K562 (cell line): ENCODE measurements around the gene GLIS2. TPM values are rescaled to one million over a fixed set of nuclear protein-coding genes. Genes with fewer than 3 reads are reported as not detected.

Experiments used
- ATAC-seq: fragments of 200-7000 bp; cut with Tn5 transposase; 3 replicates; pipeline ENCODE4 v1.9.1; 2020; ENCODE audit warnings: moderate library complexity
- BruUV-seq: library from RNA; stranded (reverse); fragments of 400-500 nt; replicated peaks from 2 replicates; lab custom pipeline; 2021; lab: Mats Ljungman, UMichigan
- CTCF ChIA-PET: fragments of 300-600 bp; formaldehyde crosslinking; extraction: SDS; loops from one replicate; lab custom pipeline; 2021; ENCODE audit warnings: low intra/inter-chr PET ratio; lab: Yijun Ruan, JAX
- POLR2A ChIA-PET: fragments of 300-600, 350-650 bp; sonication (Branson Sonifier 250); formaldehyde crosslinking; extraction: SDS; loops from one replicate; lab custom pipeline; 2021; ENCODE audit warnings: antibody characterized with exemption, inconsistent platforms; lab: Yijun Ruan, JAX
- DNase-seq, 4 experiments: peaks; one replicate each; pipeline versions ENCODE4 v3.0.0 to v3.0.0-alpha.2; 2011 to 2018; ENCODE audit warnings: low spot score in 3 of 4, mixed read lengths in 3 of 4; ENCODE audit errors: extremely low read depth in 1 of 4
- FAIRE-seq: peaks from 2 replicates; lab custom pipeline; 2011; peaks lifted over from hg19 to GRCh38; lab: Jason Lieb, UNC
- H2AFZ ChIP-seq: 2 replicates; pipeline ENCODE4 v1.6.0; 2011; ENCODE audit warnings: low read depth, low read length, control low read depth, inconsistent platforms
- H3K27ac ChIP-seq: fragments of 200-600 bp; 3 replicates; pipeline ENCODE4 v1.8.0; 2011; ENCODE audit warnings: low read depth, mild to moderate bottlenecking, control low read depth, inconsistent platforms, low read length, moderate library complexity, mixed read lengths; ENCODE audit errors: extremely low read depth
- H3K27me3 ChIP-seq, 2 experiments: fragments of 300-600 bp in 1 of 2; 2 replicates in 1 of 2; 3 replicates in 1 of 2; pipeline versions ENCODE4 v1.6.0 to v1.8.0; 2011; ENCODE audit warnings: inconsistent platforms in 2 of 2, low read length in 2 of 2, mild to moderate bottlenecking in 1 of 2, mixed read lengths in 1 of 2, moderate library complexity in 1 of 2; ENCODE audit not compliant: control insufficient read depth in 2 of 2, insufficient read depth in 2 of 2
- H3K36me3 ChIP-seq: fragments of 300-600 bp; 3 replicates; pipeline ENCODE4 v1.8.0; 2011; ENCODE audit warnings: mild to moderate bottlenecking, low read length, inconsistent platforms; ENCODE audit not compliant: control insufficient read depth, insufficient read depth
- H3K4me1 ChIP-seq, 2 experiments: fragments of 200-600 bp in 1 of 2; replicated peaks in 1 of 2; 2 replicates in 1 of 2; 3 replicates in 1 of 2; pipeline versions ENCODE4 v1.5.1 to v1.8.0; 2011; ENCODE audit warnings: inconsistent platforms in 2 of 2, low read length in 2 of 2, mild to moderate bottlenecking in 1 of 2, mixed read lengths in 1 of 2, moderate library complexity in 1 of 2; ENCODE audit not compliant: control insufficient read depth in 2 of 2, insufficient read depth in 2 of 2
- H3K4me2 ChIP-seq: 2 replicates; pipeline ENCODE4 v1.6.1; 2011; ENCODE audit warnings: low read length, control low read depth, inconsistent platforms, mixed read lengths; ENCODE audit not compliant: insufficient read depth
- H3K4me3 ChIP-seq: fragments of 200-600 bp; sonication (generic), shearing (Covaris generic); 2 replicates; pipeline ENCODE4 v1.5.1; 2016; ENCODE audit warnings: control low read depth, inconsistent platforms
- H3K79me2 ChIP-seq: fragments of 200-600 bp; 3 replicates; pipeline ENCODE4 v1.8.0; 2011; ENCODE audit warnings: low read length, inconsistent platforms; ENCODE audit not compliant: control insufficient read depth, insufficient read depth
- H3K9ac ChIP-seq, 2 experiments: 2 replicates each; pipeline versions ENCODE4 v1.6.0 to v1.6.1; 2011; ENCODE audit warnings: low read depth in 2 of 2, low read length in 2 of 2, control low read depth in 1 of 2, inconsistent platforms in 1 of 2, mild to moderate bottlenecking in 1 of 2, mixed read lengths in 1 of 2; ENCODE audit not compliant: insufficient read depth in 1 of 2
- H3K9me1 ChIP-seq: one replicate; pipeline ENCODE4 v1.6.0; 2011; ENCODE audit warnings: inconsistent platforms, mild to moderate bottlenecking, low read length, moderate library complexity; ENCODE audit not compliant: control insufficient read depth, insufficient read depth
- H3K9me3 ChIP-seq: replicated peaks from 2 replicates; pipeline ENCODE4 v1.5.1; 2011; ENCODE audit warnings: low read depth, low read length, inconsistent platforms; ENCODE audit not compliant: control insufficient read depth, insufficient read depth
- H4K20me1 ChIP-seq: replicated peaks from 2 replicates; pipeline ENCODE4 v1.6.1; 2011; ENCODE audit warnings: low read length, inconsistent platforms, mixed read lengths; ENCODE audit not compliant: control insufficient read depth, insufficient read depth
- GABPA ChIP-seq: fragments of 200-800 bp; sonication (Bioruptor generic); conservative IDR thresholded peaks from 2 replicates; pipeline ENCODE4 v1.6.1; 2016; ENCODE audit warnings: low read depth, missing genetic modification characterization, missing compliant biosample characterization
- XRCC5 ChIP-seq: fragments of 200-400 bp; formaldehyde crosslinking; IDR thresholded peaks from 2 replicates; pipeline ENCODE4 v1.6.1; 2017; ENCODE audit warnings: low read depth, mild to moderate bottlenecking, low read length
- ZFPM2 ChIP-seq: fragments of 250-450 bp; sonication (Bioruptor Pico); IDR thresholded peaks from 2 replicates; pipeline ENCODE4 v1.5.1; 2022; ENCODE audit warnings: mild to moderate bottlenecking
- ZNF12 ChIP-seq: sonication (generic); formaldehyde crosslinking; IDR thresholded peaks from 2 replicates; pipeline ENCODE4 v1.4.0; 2020; ENCODE audit warnings: mild to moderate bottlenecking, missing genetic modification reagents
- ZNF121 ChIP-seq: sonication (generic); formaldehyde crosslinking; conservative IDR thresholded peaks from 2 replicates; pipeline ENCODE4 v1.8.0; 2022; ENCODE audit warnings: missing genetic modification reagents
- WGBS: fragments of 100-300 bp; shearing (Covaris generic); methylation state at CpG from one replicate; pipeline ENCODE4 v1.1.6; 2016; ENCODE audit warnings: low coverage, mixed read lengths; ENCODE audit not compliant: insufficient coverage; ENCODE audit errors: missing lambda C conversion rate; 5-methylcytosine and 5-hydroxymethylcytosine counted together
- in situ Hi-C: fragments of 300-500 bp; cut with MboI; formaldehyde crosslinking; loops from 4 replicates; pipeline ENCODE4 v1.15.0; 2018; ENCODE audit warnings: inconsistent platforms, mixed read lengths
- intact Hi-C: fragments of 100-400 bp; cut with micrococcal nuclease; formaldehyde crosslinking; loops from 2 replicates; pipeline ENCODE4 v1.14.2; 2022
- polyA plus RNA-seq, 8 experiments: library from polyadenylated mRNA; depleted of rRNA in 4 of 8; stranded (reverse) in 5 of 8; unstranded in 3 of 8; fragments of >200 nt; fragmentation: Nextera tagmentation in 2 of 8; fragmentation: Illumina TruSeq in 1 of 8; extraction: Ambion mirVana in 2 of 8; extraction: Trizol in 1 of 8; gene quantifications; 2 replicates each; pipeline versions ENCODE4 v1.2.1 to v1.2.3, GENCODE V29; 2011 to 2014; ENCODE audit warnings: inconsistent platforms in 1 of 8, missing spikeins in 1 of 8
- total RNA-seq, 7 experiments: library from RNA; depleted of rRNA in 6 of 7; stranded (reverse); fragments of >200 nt in 6 of 7; fragmentation: Illumina TruSeq in 2 of 7; extraction: Trizol in 2 of 7; gene quantifications; 2 replicates each; pipeline versions ENCODE4 v1.2.1 to v1.2.3, GENCODE V29; 2011 to 2021; ENCODE audit warnings: low replicate concordance in 1 of 7
- TF ChIP-seq, protein P1 (sequence below): fragments of 450-650 bp; IDR thresholded peaks from 2 replicates; pipeline ENCODE4 v1.6.1; 2016; ENCODE audit warnings: mild to moderate bottlenecking

Gene GLIS2
- total and polyA plus RNA-seq, 9 of the 15 experiments (the other 6 are each of a cell fraction or from before 2014, with no cell fraction given): 0.10 to 9.0 (median 0.57) TPM

DNA sequence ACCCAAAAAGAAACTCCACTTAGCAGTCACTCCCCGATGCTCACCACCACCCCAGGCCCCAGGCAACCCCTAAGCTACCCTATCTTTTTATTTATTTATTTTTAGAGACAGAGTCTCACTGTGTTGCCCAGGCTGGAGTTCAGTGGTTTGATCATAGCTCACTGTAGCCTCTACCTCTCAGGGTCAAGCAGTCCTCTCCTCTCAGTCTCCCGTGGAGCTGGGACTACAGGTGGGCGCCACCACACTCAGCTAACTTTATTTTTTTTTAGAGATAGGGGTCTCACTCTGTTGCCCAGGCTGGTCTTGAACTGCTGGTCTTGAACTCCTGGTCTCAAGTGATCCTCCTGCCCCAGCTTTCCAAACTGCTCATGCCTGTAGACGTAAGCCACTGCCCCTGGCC is 14.7 kb upstream of the GLIS2 start:
- no peak for DNase-seq
- TF ChIP-seq XRCC5: no peak
- TF ChIP-seq ZNF12: no peak
- TF ChIP-seq ZNF121 (CRISPR knock-in tag): peak; percentile 53; the same call in 1 of the 2 replicates
- TF ChIP-seq ZFPM2 (CRISPR knock-in tag): no peak
- TF ChIP-seq GABPA (tag): no peak
- TF ChIP-seq, all 486 proteins: peak for 1
- FAIRE-seq: no peak
- no peak overlapping the region for H3K27ac ChIP-seq
- WGBS: 93% methylated on average over 4 of the region's 4 CpGs
- BruUV-seq: no TSS peak
- H3K4me2 ChIP-seq: no peak overlapping the region
- intact Hi-C loops (no loop called here), in situ Hi-C loops (no loop called here)
- no peak for ATAC-seq
- no peak overlapping the region for H3K9ac ChIP-seq
- H2AFZ ChIP-seq: no peak overlapping the region
- no peak overlapping the region for H3K4me3 ChIP-seq
- 0 out of 2 replicates have a peak, but pooled peaks cover 4% of the 10 kb centered on the region for H4K20me1 ChIP-seq
- peaks cover 1% of the 10 kb centered on the region for H3K9me1 ChIP-seq
- peaks cover 5% of the 10 kb centered on the region for H3K79me2 ChIP-seq
- H3K27me3 ChIP-seq: no peaks in the 10 kb centered on the region
- peaks cover 35% of the 10 kb centered on the region; the same call in 2 of the 3 replicates for H3K36me3 ChIP-seq
- H3K9me3 ChIP-seq: no peaks in the 10 kb centered on the region
- ChIA-PET CTCF (interaction anchor here (0.7 kb wide), 1 partner anchor 614 kb away, joined by 6 read pairs; no protein-coding TSS in a partner anchor), POLR2A (interaction anchor here (0.9 kb wide), 1 partner anchor 50 kb away, joined by 3 read pairs; no protein-coding TSS in a partner anchor)
- H3K4me1 ChIP-seq: peaks cover 11 to 21% of the 10 kb centered on the region in 2 experiments; a peak in 4 of 5 replicates

DNA sequence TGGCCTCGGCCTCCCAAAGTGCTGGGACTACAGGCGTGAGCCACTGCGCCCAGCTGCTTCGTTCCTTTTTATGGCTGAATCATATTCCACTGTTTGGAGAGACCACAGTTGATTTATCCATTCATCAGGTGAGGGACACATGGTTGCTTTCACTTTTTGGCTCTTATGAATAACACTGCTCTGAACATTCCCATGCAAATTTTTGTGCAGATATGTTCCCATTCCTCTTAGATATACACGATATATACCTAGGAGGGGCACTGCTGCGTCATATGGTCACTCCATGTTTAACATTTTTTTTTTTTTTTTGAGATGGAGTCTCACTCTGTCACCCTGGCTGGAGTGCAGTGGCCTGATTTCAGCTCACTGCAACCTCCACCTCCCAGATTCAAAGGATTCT is 13.9 kb upstream of the GLIS2 start:
- DNase-seq: no peak
- peaks cover 38% of the 10 kb centered on the region; the same call in 2 of the 3 replicates for H3K36me3 ChIP-seq
- H3K27me3 ChIP-seq: no peaks in the 10 kb centered on the region
- WGBS: 90% methylated on average over 6 of the region's 6 CpGs
- no peak overlapping the region for H3K9ac ChIP-seq
- TF ChIP-seq, protein P1, sequence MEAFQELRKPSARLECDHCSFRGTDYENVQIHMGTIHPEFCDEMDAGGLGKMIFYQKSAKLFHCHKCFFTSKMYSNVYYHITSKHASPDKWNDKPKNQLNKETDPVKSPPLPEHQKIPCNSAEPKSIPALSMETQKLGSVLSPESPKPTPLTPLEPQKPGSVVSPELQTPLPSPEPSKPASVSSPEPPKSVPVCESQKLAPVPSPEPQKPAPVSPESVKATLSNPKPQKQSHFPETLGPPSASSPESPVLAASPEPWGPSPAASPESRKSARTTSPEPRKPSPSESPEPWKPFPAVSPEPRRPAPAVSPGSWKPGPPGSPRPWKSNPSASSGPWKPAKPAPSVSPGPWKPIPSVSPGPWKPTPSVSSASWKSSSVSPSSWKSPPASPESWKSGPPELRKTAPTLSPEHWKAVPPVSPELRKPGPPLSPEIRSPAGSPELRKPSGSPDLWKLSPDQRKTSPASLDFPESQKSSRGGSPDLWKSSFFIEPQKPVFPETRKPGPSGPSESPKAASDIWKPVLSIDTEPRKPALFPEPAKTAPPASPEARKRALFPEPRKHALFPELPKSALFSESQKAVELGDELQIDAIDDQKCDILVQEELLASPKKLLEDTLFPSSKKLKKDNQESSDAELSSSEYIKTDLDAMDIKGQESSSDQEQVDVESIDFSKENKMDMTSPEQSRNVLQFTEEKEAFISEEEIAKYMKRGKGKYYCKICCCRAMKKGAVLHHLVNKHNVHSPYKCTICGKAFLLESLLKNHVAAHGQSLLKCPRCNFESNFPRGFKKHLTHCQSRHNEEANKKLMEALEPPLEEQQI: no peak
- no peaks in the 10 kb centered on the region for H3K9me3 ChIP-seq
- H3K4me1 ChIP-seq: peaks cover 17 to 28% of the 10 kb centered on the region in 2 experiments; a peak in 4 of 5 replicates
- in situ Hi-C loops: no loop called here
- intact Hi-C loops: no loop called here
- no TSS peak for BruUV-seq
- POLR2A ChIA-PET: interaction anchor here (0.5 kb wide), 1 partner anchor 40 kb away, joined by 5 read pairs; no protein-coding TSS in a partner anchor
- CTCF ChIA-PET: no interaction called here
- H3K79me2 ChIP-seq: peaks cover 13% of the 10 kb centered on the region
- H3K4me2 ChIP-seq: no peak overlapping the region
- no peak for ATAC-seq
- no peak for FAIRE-seq
- H3K9me1 ChIP-seq: peaks cover 3% of the 10 kb centered on the region
- no peak overlapping the region for H3K4me3 ChIP-seq
- 0 out of 2 replicates have a peak, but pooled peaks cover 4% of the 10 kb centered on the region for H4K20me1 ChIP-seq
- H3K27ac ChIP-seq: no peak overlapping the region
- no peak overlapping the region for H2AFZ ChIP-seq
